Hypothalamus (tissue), 51 donors: ENCODE measurements around the gene RCOR2.
"Not testable (repeated sequence)": the region's sequence is repeated elsewhere in the genome, so short reads cannot be mapped to it uniquely, and the experiment has no call there.

Experiments
- DNase-seq, 51 donors: peaks; one replicate each; lab custom pipeline; 2025; lab: John Stamatoyannopoulos, UW

Gene RCOR2

GRCh38 chr11:63916837-63917691 lies at the start of gene RCOR2:
TSS of gene RCOR2 (minus strand) at chr11:63917164. CDS start at chr11:63916456, 708 bp downstream.
- DNase-seq: peak in 49 of 51 donors; percentile 37 to 90 (median 76)

GRCh38 chr11:63966444-63966843 lies 49.5 kb upstream of the RCOR2 start:
- DNase-seq: no peak

GRCh38 chr11:63963895-63964294 lies 46.9 kb upstream of the RCOR2 start:
- DNase-seq: not testable (repeated sequence)

DNA sequence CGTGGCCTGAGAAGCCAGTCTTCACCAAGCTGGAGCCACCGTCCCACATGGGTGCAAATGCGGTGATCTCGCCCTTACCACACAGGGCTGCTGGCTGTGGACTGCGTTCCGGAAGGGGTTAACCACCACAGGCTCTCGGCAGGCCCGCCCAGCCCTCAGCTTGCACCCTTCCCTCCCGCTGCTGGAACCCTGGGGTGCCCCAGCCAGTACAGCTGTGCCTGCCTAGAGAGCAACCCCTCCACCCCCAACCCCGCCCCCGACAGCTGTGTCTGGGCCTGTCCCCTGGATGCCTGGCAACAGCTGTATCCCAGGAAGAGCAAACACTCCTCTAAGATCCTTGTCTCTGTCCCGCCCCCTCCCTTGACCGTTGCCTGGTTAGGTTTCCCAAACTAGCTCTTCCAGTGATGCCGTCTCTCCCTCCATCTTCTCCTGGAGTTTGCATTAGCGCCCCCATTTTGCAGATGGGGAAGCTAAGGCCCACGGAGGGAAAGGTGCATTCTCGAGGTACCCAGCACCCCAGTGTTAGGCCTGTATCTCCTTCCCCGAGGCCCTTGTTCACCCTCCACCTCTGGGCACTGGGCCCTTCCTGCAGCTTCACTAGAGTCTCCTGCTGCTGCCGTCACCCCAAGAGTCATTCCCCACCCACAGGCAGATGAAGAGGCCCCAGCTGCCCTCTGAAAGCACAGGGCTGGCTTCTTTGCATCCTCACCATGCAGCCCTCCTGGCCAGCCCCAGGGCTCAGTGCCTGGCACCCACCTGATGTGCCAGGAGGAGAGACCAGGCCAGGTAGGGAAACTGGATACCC lies 44.8 kb upstream of the RCOR2 start:
- DNase-seq: no peak

- no peak for DNase-seq
Measured at GRCh38 chr11:63958008-63958407, 41.0 kb upstream of the RCOR2 start.

DNA sequence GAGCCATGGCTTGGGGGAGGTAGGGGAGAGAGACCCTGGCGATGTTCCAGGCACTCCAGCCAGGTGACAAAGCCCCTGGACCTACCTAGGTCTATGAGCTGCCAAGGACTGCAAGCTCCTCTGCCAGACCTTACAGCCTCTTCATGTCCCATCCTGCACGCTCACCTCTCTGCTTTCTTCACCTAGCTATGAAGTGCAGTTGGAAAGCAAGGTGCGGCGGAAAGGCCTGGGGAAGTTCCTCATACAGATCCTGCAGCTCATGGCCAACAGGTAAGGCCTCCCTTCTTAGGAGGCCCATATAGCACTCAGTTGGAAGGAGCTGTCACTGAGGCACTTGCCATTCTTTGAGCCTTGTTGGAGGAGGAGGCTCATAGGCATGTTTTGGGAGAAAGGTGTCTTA lies 35.6 kb upstream of the RCOR2 start:
- no peak for DNase-seq

GRCh38 chr11:63951779-63952536 lies 35.0 kb upstream of the RCOR2 start:
- no peak for DNase-seq

- DNase-seq: peak in 45 of 51 donors; percentile 10 to 85 (median 54)
Measured at GRCh38 chr11:63945477-63946163, 28.7 kb upstream of the RCOR2 start.

GRCh38 chr11:63944987-63945386 lies 28.0 kb upstream of the RCOR2 start:
- peak in 6 of 51 donors; percentile 6 to 15 (median 12) for DNase-seq

DNA sequence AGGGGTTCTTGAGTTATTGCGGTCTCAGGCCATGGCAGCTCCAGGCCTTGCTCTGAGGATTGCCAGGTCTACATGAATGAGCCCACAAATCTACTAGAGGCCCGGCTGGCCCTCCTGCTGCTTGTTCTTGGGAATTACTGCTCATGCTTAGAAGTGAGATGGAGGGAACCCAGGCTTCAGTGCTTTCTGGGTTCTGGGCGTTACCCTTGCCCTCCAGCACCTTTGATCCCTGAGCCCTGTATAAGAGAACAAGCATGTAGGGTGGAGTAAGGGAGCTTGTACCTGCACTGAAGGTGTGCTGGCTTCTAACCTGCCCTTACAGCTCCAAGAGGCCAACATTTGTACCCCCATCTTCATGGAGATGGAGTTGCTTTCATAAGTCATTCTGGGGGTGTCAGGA lies 25.8 kb upstream of the RCOR2 start:
- DNase-seq: no peak

- no peak for DNase-seq
Measured at GRCh38 chr11:63941901-63942300, 24.9 kb upstream of the RCOR2 start.

GRCh38 chr11:63940786-63941185 lies 23.8 kb upstream of the RCOR2 start:
- no peak for DNase-seq

DNA sequence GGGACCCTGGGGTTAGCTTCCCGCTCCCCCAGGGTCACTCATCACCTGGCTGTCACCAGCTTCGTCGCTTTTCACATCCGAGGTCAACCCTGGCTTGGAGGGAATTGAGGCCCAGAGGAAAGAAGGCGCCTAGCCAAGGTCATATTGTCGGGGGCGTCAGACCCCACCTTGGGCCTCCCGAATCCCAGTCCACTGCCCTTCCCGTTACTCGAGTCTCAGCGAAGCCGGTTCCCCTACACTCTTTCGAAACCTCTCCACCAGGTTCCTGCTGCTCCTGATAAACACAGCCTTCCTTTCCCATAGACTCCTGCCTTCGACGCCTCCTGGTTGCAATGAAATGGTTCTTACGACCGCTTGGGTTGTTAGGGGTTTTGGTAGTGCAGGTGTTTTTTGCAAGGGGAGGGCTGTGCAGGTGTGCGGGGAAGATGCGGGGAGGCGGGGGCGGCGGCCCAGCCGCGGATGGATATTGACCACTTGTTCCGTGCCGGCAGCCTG lies 22.5 kb upstream of the RCOR2 start:
- peak in 4 of 51 donors; percentile 21 to 53 (median 34) for DNase-seq

DNA sequence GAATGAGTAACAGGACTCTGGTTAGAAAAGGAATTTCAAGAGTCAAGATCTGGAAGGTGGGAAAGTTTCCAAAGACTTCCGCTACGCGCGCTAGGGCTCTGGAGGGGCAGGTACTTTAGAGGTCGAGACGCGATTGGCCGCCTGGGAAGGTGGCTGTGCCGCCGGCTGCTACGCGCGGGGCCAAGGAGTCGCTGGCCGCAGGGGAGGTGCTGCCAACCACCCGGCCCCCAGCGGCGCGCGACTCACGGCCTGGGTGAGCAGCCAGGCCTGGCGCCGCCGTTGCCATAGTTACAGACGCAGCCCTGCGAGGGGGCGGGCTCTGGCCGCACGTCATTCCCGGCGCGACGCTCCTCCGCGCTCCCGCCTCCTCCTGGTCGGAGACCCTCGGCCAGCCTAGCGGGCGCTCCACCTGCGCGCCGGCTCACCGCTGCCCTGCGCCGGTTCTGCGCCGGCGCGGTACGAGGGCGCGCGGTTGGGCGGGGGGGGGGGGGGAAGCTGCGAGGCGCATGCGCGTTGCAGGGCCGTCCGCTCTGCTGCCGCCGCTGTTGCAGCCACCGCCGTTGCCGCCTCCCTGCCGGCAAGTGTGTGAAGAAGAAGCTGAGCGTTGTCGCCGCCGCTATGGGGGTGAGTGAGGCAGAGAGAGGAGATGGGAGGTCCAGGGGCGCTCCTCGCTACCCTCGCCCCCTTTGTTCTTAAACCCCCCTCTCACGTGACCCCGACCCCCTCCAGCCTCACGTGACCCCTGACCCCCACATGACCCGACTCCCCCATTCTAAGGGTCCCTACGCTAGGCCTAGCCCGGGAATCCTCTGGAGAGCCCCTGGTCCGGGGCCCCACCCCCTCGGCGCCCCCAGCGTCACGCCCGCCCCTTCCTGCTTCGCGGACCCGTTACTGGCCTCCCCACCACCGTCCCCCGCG lies 21.8 kb upstream of the RCOR2 start, which contains the start of gene NAA40:
Gene NAA40, plus strand, starts transcription at position 524 of the 918 bp plus-strand sequence. Its CDS starts 95 bp downstream, at position 619.
- peak in 50 of 51 donors; percentile 17 to 91 (median 84) for DNase-seq

GRCh38 chr11:63937713-63938478 lies 20.9 kb upstream of the RCOR2 start:
- no peak for DNase-seq

- DNase-seq: peak in 20 of 51 donors; percentile 21 to 65 (median 42)
Measured at GRCh38 chr11:63933459-63933858, 16.5 kb upstream of the RCOR2 start.

GRCh38 chr11:63931876-63932275 lies 14.9 kb upstream of the RCOR2 start:
- peak in 1 of 51 donors; percentile 50 for DNase-seq

GRCh38 chr11:63931045-63931444 lies 14.1 kb upstream of the RCOR2 start:
- no peak for DNase-seq
